K562 (cell line): Measurements from ENCODE around the gene TLE3. TPM values are rescaled to one million over a fixed set of nuclear protein-coding genes. Genes with fewer than 3 reads are reported as not detected.

Experiments
- CREB1 ChIP-seq, 2 experiments: sonication (generic) in 1 of 2; formaldehyde crosslinking in 1 of 2; IDR thresholded peaks; 2 replicates each; pipeline versions ENCODE4 v1.6.1 to v1.8.0; 2012 to 2022; ENCODE audit warnings: inconsistent platforms in 1 of 2, mild to moderate bottlenecking in 1 of 2, missing genetic modification reagents in 1 of 2, moderate library complexity in 1 of 2
- HDAC2 ChIP-seq: fragments of 450-650 bp; IDR thresholded peaks from 2 replicates; pipeline ENCODE4 v1.6.1; 2016; ENCODE audit warnings: mild to moderate bottlenecking
- LARP7 ChIP-seq: fragments of 450-650 bp; IDR thresholded peaks from 2 replicates; pipeline ENCODE4 v1.6.1; 2016
- LCOR ChIP-seq: sonication (generic); formaldehyde crosslinking; IDR thresholded peaks from 2 replicates; pipeline ENCODE4 v1.8.0; 2022; ENCODE audit warnings: mild to moderate bottlenecking, missing genetic modification reagents
- MYBL2 ChIP-seq, 2 experiments: fragments of 450-650 bp in 1 of 2; sonication (generic) in 1 of 2; formaldehyde crosslinking in 1 of 2; IDR thresholded peaks; 2 replicates each; pipeline versions ENCODE4 v1.6.1 to v1.8.1; 2017 to 2022; ENCODE audit warnings: borderline replicate concordance in 1 of 2, inconsistent platforms in 1 of 2, low read depth in 1 of 2, mild to moderate bottlenecking in 1 of 2, missing genetic modification reagents in 1 of 2, moderate library complexity in 1 of 2
- PRPF4 ChIP-seq: fragments of 200-400 bp; formaldehyde crosslinking; IDR thresholded peaks from one replicate; pipeline ENCODE4 v1.6.1; 2017; ENCODE audit warnings: low read length, low read depth, mild to moderate bottlenecking; ENCODE audit not compliant: insufficient read depth, poor library complexity, severe bottlenecking
- RAD21 ChIP-seq, 2 experiments: fragments of 250-450 bp in 1 of 2; fragments of 450-650 bp in 1 of 2; sonication (Bioruptor Pico) in 1 of 2; formaldehyde crosslinking in 1 of 2; IDR thresholded peaks in 1 of 2; conservative IDR thresholded peaks in 1 of 2; 2 replicates each; pipeline versions ENCODE4 v1.4.0 to v1.8.0; 2020 to 2022; ENCODE audit warnings: mild to moderate bottlenecking in 2 of 2, moderate library complexity in 1 of 2
- SRSF3 ChIP-seq: fragments of 200-400 bp; formaldehyde crosslinking; IDR thresholded peaks from 2 replicates; pipeline ENCODE4 v1.6.1; 2016; ENCODE audit warnings: mild to moderate bottlenecking, low read length, moderate library complexity; ENCODE audit not compliant: insufficient read depth
- SRSF9 ChIP-seq: fragments of 200-400 bp; formaldehyde crosslinking; IDR thresholded peaks from 2 replicates; pipeline ENCODE4 v1.6.1; 2017; ENCODE audit warnings: low read depth, low read length, borderline replicate concordance
- TCF3 ChIP-seq: sonication (generic); formaldehyde crosslinking; IDR thresholded peaks from 2 replicates; pipeline ENCODE4 v1.4.0; 2020; ENCODE audit warnings: mild to moderate bottlenecking, missing genetic modification reagents
- TCFL5 ChIP-seq: fragments of 250-450 bp; sonication (Bioruptor Pico); conservative IDR thresholded peaks from 2 replicates; pipeline ENCODE4 v1.6.1; 2021; ENCODE audit warnings: mild to moderate bottlenecking, moderate library complexity, matching md5 sums
- TOE1 ChIP-seq, 2 experiments: fragments of 450-650 bp in 1 of 2; sonication (generic) in 1 of 2; formaldehyde crosslinking in 1 of 2; IDR thresholded peaks; 2 replicates each; pipeline versions ENCODE4 v1.7.1 to v1.8.0; 2016 to 2022; ENCODE audit warnings: borderline replicate concordance in 2 of 2, mild to moderate bottlenecking in 2 of 2, antibody characterized with exemption in 1 of 2, inconsistent platforms in 1 of 2, low read depth in 1 of 2, missing genetic modification reagents in 1 of 2, moderate library complexity in 1 of 2
- XRCC3 ChIP-seq: fragments of 450-650 bp; IDR thresholded peaks from 2 replicates; pipeline ENCODE4 v1.6.1; 2017; ENCODE audit warnings: mild to moderate bottlenecking, moderate library complexity
- YBX1 ChIP-seq: fragments of 450-650 bp; IDR thresholded peaks from 2 replicates; pipeline ENCODE4 v1.7.1; 2016; ENCODE audit warnings: mild to moderate bottlenecking
- ZNF134 ChIP-seq: fragments of 250-450 bp; sonication (Bioruptor Pico); conservative IDR thresholded peaks from 2 replicates; pipeline ENCODE4 v1.4.0; 2020
- ZNF212 ChIP-seq: fragments of 450-650 bp; formaldehyde crosslinking; IDR thresholded peaks from 2 replicates; pipeline ENCODE4 v1.4.0; 2020; ENCODE audit warnings: mild to moderate bottlenecking
- ZNF232 ChIP-seq: sonication (generic); formaldehyde crosslinking; IDR thresholded peaks from 2 replicates; pipeline ENCODE4 v1.8.0; 2022; ENCODE audit warnings: mild to moderate bottlenecking, missing genetic modification reagents
- ZNF431 ChIP-seq: sonication (generic); formaldehyde crosslinking; IDR thresholded peaks from 2 replicates; pipeline ENCODE4 v1.8.0; 2022; ENCODE audit warnings: mild to moderate bottlenecking, missing genetic modification reagents
- polyA plus RNA-seq, 8 experiments: library from polyadenylated mRNA; depleted of rRNA in 4 of 8; stranded (reverse) in 5 of 8; unstranded in 3 of 8; fragments of >200 nt; fragmentation: Nextera tagmentation in 2 of 8; fragmentation: Illumina TruSeq in 1 of 8; extraction: Ambion mirVana in 2 of 8; extraction: Trizol in 1 of 8; gene quantifications; 2 replicates each; pipeline versions ENCODE4 v1.2.1 to v1.2.3, GENCODE V29; 2011 to 2014; ENCODE audit warnings: inconsistent platforms in 1 of 8, missing spikeins in 1 of 8
- total RNA-seq, 7 experiments: library from RNA; depleted of rRNA in 6 of 7; stranded (reverse); fragments of >200 nt in 6 of 7; fragmentation: Illumina TruSeq in 2 of 7; extraction: Trizol in 2 of 7; gene quantifications; 2 replicates each; pipeline versions ENCODE4 v1.2.1 to v1.2.3, GENCODE V29; 2011 to 2021; ENCODE audit warnings: low replicate concordance in 1 of 7
- TF ChIP-seq, protein P1 (sequence below): sonication (generic); formaldehyde crosslinking; IDR thresholded peaks from 2 replicates; pipeline ENCODE4 v1.8.0; 2022; ENCODE audit warnings: mild to moderate bottlenecking, missing genetic modification reagents
- TF ChIP-seq, protein P2 (sequence below): fragments of 250-450 bp; sonication (Bioruptor Pico); IDR thresholded peaks from 2 replicates; pipeline ENCODE4 v1.5.0; 2021; ENCODE audit warnings: mild to moderate bottlenecking, borderline replicate concordance

TLE3 gene
- total and polyA plus RNA-seq, 9 of the 15 experiments (the other 6 are each of a cell fraction or from before 2014, with no cell fraction given), result 1.5 to 84.2 (median 14.1) TPM

- TF ChIP-seq HDAC2, result peak; percentile 77; the same call in 1 of the 2 replicates
- TF ChIP-seq PRPF4, result no peak
- 0 out of 2 replicates have a peak, but pooled peaks have one; percentile 18 for TF ChIP-seq ZNF431 (CRISPR knock-in tag)
- peak; percentile 76 for TF ChIP-seq CREB1 (IDR thresholded peaks at IDR 0.05)
- TF ChIP-seq CREB1 (CRISPR knock-in tag; IDR thresholded peaks at IDR 0.05), result peak; percentile 76; the same call in 1 of the 2 replicates
- no peak for TF ChIP-seq ZNF134 (CRISPR knock-in tag)
- TF ChIP-seq LARP7, result peak; percentile 89; the same call in 1 of the 2 replicates
- TF ChIP-seq XRCC3, result no peak
- no peak for TF ChIP-seq TCF3 (CRISPR knock-in tag)
- TF ChIP-seq ZNF212, result no peak
- peak; percentile 38 to 67; a peak in 3 of 4 replicates for TF ChIP-seq RAD21 (CRISPR knock-in tag; conservative IDR thresholded peaks at IDR 0.05 in 1 of 2, IDR thresholded peaks at IDR 0.05 in 1 of 2)
- no peak for TF ChIP-seq MYBL2 (IDR thresholded peaks at IDR 0.05; ENCODE audit: low read depth)
- no peak for TF ChIP-seq MYBL2 (CRISPR knock-in tag; IDR thresholded peaks at IDR 0.05; ENCODE audit: borderline replicate concordance)
- no peak for TF ChIP-seq SRSF3
- TF ChIP-seq TOE1 (IDR thresholded peaks at IDR 0.05; ENCODE audit: borderline replicate concordance), result peak; percentile 57; the same call in 1 of the 2 replicates
- no peak for TF ChIP-seq TOE1 (CRISPR knock-in tag; IDR thresholded peaks at IDR 0.05; ENCODE audit: borderline replicate concordance, low read depth)
- no peak for TF ChIP-seq YBX1
- TF ChIP-seq, protein P1, sequence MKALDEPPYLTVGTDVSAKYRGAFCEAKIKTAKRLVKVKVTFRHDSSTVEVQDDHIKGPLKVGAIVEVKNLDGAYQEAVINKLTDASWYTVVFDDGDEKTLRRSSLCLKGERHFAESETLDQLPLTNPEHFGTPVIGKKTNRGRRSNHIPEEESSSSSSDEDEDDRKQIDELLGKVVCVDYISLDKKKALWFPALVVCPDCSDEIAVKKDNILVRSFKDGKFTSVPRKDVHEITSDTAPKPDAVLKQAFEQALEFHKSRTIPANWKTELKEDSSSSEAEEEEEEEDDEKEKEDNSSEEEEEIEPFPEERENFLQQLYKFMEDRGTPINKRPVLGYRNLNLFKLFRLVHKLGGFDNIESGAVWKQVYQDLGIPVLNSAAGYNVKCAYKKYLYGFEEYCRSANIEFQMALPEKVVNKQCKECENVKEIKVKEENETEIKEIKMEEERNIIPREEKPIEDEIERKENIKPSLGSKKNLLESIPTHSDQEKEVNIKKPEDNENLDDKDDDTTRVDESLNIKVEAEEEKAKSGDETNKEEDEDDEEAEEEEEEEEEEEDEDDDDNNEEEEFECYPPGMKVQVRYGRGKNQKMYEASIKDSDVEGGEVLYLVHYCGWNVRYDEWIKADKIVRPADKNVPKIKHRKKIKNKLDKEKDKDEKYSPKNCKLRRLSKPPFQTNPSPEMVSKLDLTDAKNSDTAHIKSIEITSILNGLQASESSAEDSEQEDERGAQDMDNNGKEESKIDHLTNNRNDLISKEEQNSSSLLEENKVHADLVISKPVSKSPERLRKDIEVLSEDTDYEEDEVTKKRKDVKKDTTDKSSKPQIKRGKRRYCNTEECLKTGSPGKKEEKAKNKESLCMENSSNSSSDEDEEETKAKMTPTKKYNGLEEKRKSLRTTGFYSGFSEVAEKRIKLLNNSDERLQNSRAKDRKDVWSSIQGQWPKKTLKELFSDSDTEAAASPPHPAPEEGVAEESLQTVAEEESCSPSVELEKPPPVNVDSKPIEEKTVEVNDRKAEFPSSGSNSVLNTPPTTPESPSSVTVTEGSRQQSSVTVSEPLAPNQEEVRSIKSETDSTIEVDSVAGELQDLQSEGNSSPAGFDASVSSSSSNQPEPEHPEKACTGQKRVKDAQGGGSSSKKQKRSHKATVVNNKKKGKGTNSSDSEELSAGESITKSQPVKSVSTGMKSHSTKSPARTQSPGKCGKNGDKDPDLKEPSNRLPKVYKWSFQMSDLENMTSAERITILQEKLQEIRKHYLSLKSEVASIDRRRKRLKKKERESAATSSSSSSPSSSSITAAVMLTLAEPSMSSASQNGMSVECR (CRISPR knock-in tag), result peak; percentile 58; the same call in 1 of the 2 replicates
- no peak for TF ChIP-seq SRSF9
- no peak; the same call in 1 of the 2 replicates for TF ChIP-seq LCOR
- TF ChIP-seq, protein P2, sequence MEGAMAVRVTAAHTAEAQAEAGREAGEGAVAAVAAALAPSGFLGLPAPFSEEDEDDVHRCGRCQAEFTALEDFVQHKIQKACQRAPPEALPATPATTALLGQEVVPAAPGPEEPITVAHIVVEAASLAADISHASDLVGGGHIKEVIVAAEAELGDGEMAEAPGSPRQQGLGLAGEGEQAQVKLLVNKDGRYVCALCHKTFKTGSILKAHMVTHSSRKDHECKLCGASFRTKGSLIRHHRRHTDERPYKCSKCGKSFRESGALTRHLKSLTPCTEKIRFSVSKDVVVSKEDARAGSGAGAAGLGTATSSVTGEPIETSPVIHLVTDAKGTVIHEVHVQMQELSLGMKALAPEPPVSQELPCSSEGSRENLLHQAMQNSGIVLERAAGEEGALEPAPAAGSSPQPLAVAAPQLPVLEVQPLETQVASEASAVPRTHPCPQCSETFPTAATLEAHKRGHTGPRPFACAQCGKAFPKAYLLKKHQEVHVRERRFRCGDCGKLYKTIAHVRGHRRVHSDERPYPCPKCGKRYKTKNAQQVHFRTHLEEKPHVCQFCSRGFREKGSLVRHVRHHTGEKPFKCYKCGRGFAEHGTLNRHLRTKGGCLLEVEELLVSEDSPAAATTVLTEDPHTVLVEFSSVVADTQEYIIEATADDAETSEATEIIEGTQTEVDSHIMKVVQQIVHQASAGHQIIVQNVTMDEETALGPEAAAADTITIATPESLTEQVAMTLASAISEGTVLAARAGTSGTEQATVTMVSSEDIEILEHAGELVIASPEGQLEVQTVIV, result no peak
- no peak for TF ChIP-seq TCFL5
- no peak for TF ChIP-seq ZNF232
Measured at GRCh38 chr15:70097321-70098152, at the start of gene TLE3 (continued).
